LNCAP (cell line): Measurements from ENCODE around the gene GLIS1.

Experiments used
- CTCF ChIP-seq: fragments of 450-650 bp; IDR thresholded peaks from 2 replicates; pipeline ENCODE4 v1.5.1; 2017; ENCODE audit warnings: mild to moderate bottlenecking

Gene GLIS1

GRCh38 chr1:53654216-53655210, 84.5 kb downstream of the GLIS1 start:
- no peak for TF ChIP-seq CTCF

GRCh38 chr1:53653631-53654030, 85.3 kb downstream of the GLIS1 start:
- no peak for TF ChIP-seq CTCF

GRCh38 chr1:53653200-53653575, 85.8 kb downstream of the GLIS1 start:
- TF ChIP-seq CTCF, result no peak

GRCh38 chr1:53652441-53653199, 86.3 kb downstream of the GLIS1 start:
- TF ChIP-seq CTCF, result no peak

- TF ChIP-seq CTCF, result no peak
Measured at GRCh38 chr1:53651356-53651755, 87.6 kb downstream of the GLIS1 start.

GRCh38 chr1:53648516-53648915, 90.4 kb downstream of the GLIS1 start:
- no peak for TF ChIP-seq CTCF

- no peak for TF ChIP-seq CTCF
Measured at GRCh38 chr1:53646732-53647131, 92.2 kb downstream of the GLIS1 start.
